K562 (cell line): ENCODE measurements around the gene NR6A1. TPM values are rescaled to one million over a fixed set of nuclear protein-coding genes. Genes with fewer than 3 reads are reported as not detected.

ENCODE experiments used
- ATF2 ChIP-seq: sonication (generic); formaldehyde crosslinking; IDR thresholded peaks from 2 replicates; pipeline ENCODE4 v1.8.1; 2022; ENCODE audit warnings: missing genetic modification reagents
- BRCA1 ChIP-seq, 2 experiments: fragments of 450-650 bp in 1 of 2; sonication (generic) in 1 of 2; formaldehyde crosslinking in 1 of 2; IDR thresholded peaks; 2 replicates each; pipeline versions ENCODE4 v1.5.0 to v1.6.1; 2017 to 2020; ENCODE audit warnings: mild to moderate bottlenecking in 1 of 2, missing genetic modification reagents in 1 of 2
- CREBBP ChIP-seq: IDR thresholded peaks from one replicate; pipeline ENCODE4 v1.6.1; 2012; ENCODE audit warnings: low read depth, mild to moderate bottlenecking, control low read depth, inconsistent platforms, low read length
- CXXC5 ChIP-seq: fragments of 250-450 bp; sonication (Bioruptor Pico); IDR thresholded peaks from 2 replicates; pipeline ENCODE4 v1.8.0; 2022; ENCODE audit warnings: inconsistent platforms, mild to moderate bottlenecking, moderate library complexity
- DNMT1 ChIP-seq: fragments of 450-650 bp; IDR thresholded peaks from 2 replicates; pipeline ENCODE4 v1.6.1; 2016; ENCODE audit warnings: antibody characterized with exemption, mild to moderate bottlenecking
- GTF3C2 ChIP-seq: IDR thresholded peaks from 3 replicates; pipeline ENCODE4 v1.6.1; 2011; ENCODE audit warnings: borderline replicate concordance, mild to moderate bottlenecking, moderate library complexity; ENCODE audit not compliant: insufficient read length; ENCODE audit errors: extremely low read depth
- HES1 ChIP-seq: fragments of 450-650 bp; IDR thresholded peaks from 2 replicates; pipeline ENCODE4 v1.6.1; 2016; ENCODE audit warnings: low read depth, mild to moderate bottlenecking, moderate library complexity
- HMG20B ChIP-seq: fragments of 250-450 bp; sonication (Bioruptor Pico); IDR thresholded peaks from 2 replicates; pipeline ENCODE4 v1.5.0; 2021; ENCODE audit warnings: mild to moderate bottlenecking
- KDM1A ChIP-seq, 2 experiments: fragments of 450-650 bp; IDR thresholded peaks; 2 replicates each; pipeline ENCODE4 v1.6.1; 2016; ENCODE audit warnings: mild to moderate bottlenecking in 2 of 2
- LEF1 ChIP-seq: fragments of 450-650 bp; IDR thresholded peaks from 2 replicates; pipeline ENCODE4 v1.6.1; 2016; ENCODE audit warnings: mild to moderate bottlenecking
- MNT ChIP-seq, 2 experiments: fragments of 450-650 bp; conservative IDR thresholded peaks; 2 replicates each; pipeline ENCODE4 v1.6.1; 2017; ENCODE audit warnings: mild to moderate bottlenecking in 2 of 2, moderate library complexity in 2 of 2
- NCOA6 ChIP-seq: fragments of 450-650 bp; IDR thresholded peaks from 2 replicates; pipeline ENCODE4 v1.6.1; 2017; ENCODE audit warnings: mild to moderate bottlenecking
- NFRKB ChIP-seq: fragments of 450-650 bp; IDR thresholded peaks from 2 replicates; pipeline ENCODE4 v1.6.1; 2016; ENCODE audit warnings: low read depth
- PRMT5 ChIP-seq: sonication (generic); formaldehyde crosslinking; IDR thresholded peaks from 2 replicates; pipeline ENCODE4 v1.5.0; 2020; ENCODE audit warnings: missing genetic modification reagents
- SIRT6 ChIP-seq: IDR thresholded peaks from one replicate; pipeline ENCODE4 v1.6.1; 2012; ENCODE audit warnings: low read depth, mild to moderate bottlenecking, control low read depth, inconsistent platforms, low read length, moderate library complexity
- SUPT5H ChIP-seq: fragments of 450-650 bp; IDR thresholded peaks from 2 replicates; pipeline ENCODE4 v1.6.1; 2016
- TCF3 ChIP-seq: sonication (generic); formaldehyde crosslinking; IDR thresholded peaks from 2 replicates; pipeline ENCODE4 v1.4.0; 2020; ENCODE audit warnings: mild to moderate bottlenecking, missing genetic modification reagents
- ZBTB43 ChIP-seq: sonication (generic); formaldehyde crosslinking; IDR thresholded peaks from 2 replicates; pipeline ENCODE4 v1.8.0; 2023; ENCODE audit warnings: mild to moderate bottlenecking, missing genetic modification reagents
- ZC3H8 ChIP-seq: fragments of 450-650 bp; IDR thresholded peaks from 2 replicates; pipeline ENCODE4 v1.6.1; 2017
- ZNF3 ChIP-seq: fragments of 250-450 bp; sonication (Bioruptor Pico); IDR thresholded peaks from 2 replicates; pipeline ENCODE4 v1.5.0; 2021; ENCODE audit warnings: mild to moderate bottlenecking, moderate library complexity
- polyA plus RNA-seq, 8 experiments: library from polyadenylated mRNA; depleted of rRNA in 4 of 8; stranded (reverse) in 5 of 8; unstranded in 3 of 8; fragments of >200 nt; fragmentation: Nextera tagmentation in 2 of 8; fragmentation: Illumina TruSeq in 1 of 8; extraction: Ambion mirVana in 2 of 8; extraction: Trizol in 1 of 8; gene quantifications; 2 replicates each; pipeline versions ENCODE4 v1.2.1 to v1.2.3, GENCODE V29; 2011 to 2014; ENCODE audit warnings: inconsistent platforms in 1 of 8, missing spikeins in 1 of 8
- total RNA-seq, 7 experiments: library from RNA; depleted of rRNA in 6 of 7; stranded (reverse); fragments of >200 nt in 6 of 7; fragmentation: Illumina TruSeq in 2 of 7; extraction: Trizol in 2 of 7; gene quantifications; 2 replicates each; pipeline versions ENCODE4 v1.2.1 to v1.2.3, GENCODE V29; 2011 to 2021; ENCODE audit warnings: low replicate concordance in 1 of 7

Gene NR6A1
- total and polyA plus RNA-seq, 9 of the 15 experiments (the other 6 are each of a cell fraction or from before 2014, with no cell fraction given), result 9.7 to 55.4 (median 28.3) TPM

- TF ChIP-seq ZBTB43 (no peak), ZNF3 (no peak), PRMT5 (CRISPR knock-in tag) (no peak), DNMT1 (no peak), SIRT6 (no peak), GTF3C2 (no peak), CREBBP (no peak), CXXC5 (CRISPR knock-in tag) (peak; percentile 39), NCOA6 (no peak), ZC3H8 (no peak), ATF2 (no peak), HMG20B (CRISPR knock-in tag) (no peak), SUPT5H (no peak), KDM1A (IDR thresholded peaks at IDR 0.05) (no peak), NFRKB (peak; percentile 56), BRCA1 (IDR thresholded peaks at IDR 0.05) (no peak), BRCA1 (CRISPR knock-in tag; IDR thresholded peaks at IDR 0.05) (no peak), LEF1 (no peak), MNT (conservative IDR thresholded peaks at IDR 0.05) (peak in 1 of 2 experiments; percentile 70; a peak in 3 of 4 replicates), TCF3 (CRISPR knock-in tag) (peak; percentile 70), HES1 (no peak)
These were observed 259.0 kb downstream of the NR6A1 start (continued) for GRCh38 chr9:124511891-124512805.
